HepG2 (cell line): Measurements from ENCODE around the gene TMCC1. TPM values are rescaled to one million over a fixed set of nuclear protein-coding genes. Genes with fewer than 3 reads are reported as not detected.

Experiments used
- ATAC-seq: fragments of 200-7000 bp; cut with Tn5 transposase; 3 replicates; pipeline ENCODE4 v1.9.1; 2020; ENCODE audit warnings: mild to moderate bottlenecking, moderate library complexity
- BruUV-seq: library from RNA; stranded (reverse); fragments of 400-500 nt; replicated peaks from 2 replicates; lab custom pipeline; 2021; lab: Mats Ljungman, UMichigan
- CTCF ChIA-PET: fragments of 300-600 bp; formaldehyde crosslinking; extraction: SDS; loops from one replicate; lab custom pipeline; 2021; ENCODE audit warnings: low total read pairs, inconsistent platforms, low intra/inter-chr PET ratio; lab: Yijun Ruan, JAX
- POLR2A ChIA-PET: fragments of 350-600 bp; sonication (Branson Sonifier 250); formaldehyde crosslinking; loops from one replicate; lab custom pipeline; 2020; ENCODE audit warnings: antibody characterized with exemption, inconsistent platforms; lab: Yijun Ruan, JAX
- DNase-seq: peaks from one replicate; pipeline ENCODE4 v3.0.0-alpha.2; 2015; ENCODE audit warnings: low spot score
- FAIRE-seq: peaks from 3 replicates; lab custom pipeline; 2011; peaks lifted over from hg19 to GRCh38; lab: Jason Lieb, UNC
- H2AFZ ChIP-seq: one replicate; pipeline ENCODE4 v1.6.1; 2011; ENCODE audit warnings: low read length, inconsistent platforms
- H3K27ac ChIP-seq: fragments of 300-600 bp; 3 replicates; pipeline ENCODE4 v1.8.0; 2011; ENCODE audit warnings: mixed run types, mild to moderate bottlenecking, mixed read lengths, low read length, inconsistent platforms; ENCODE audit not compliant: insufficient read depth; ENCODE audit errors: extremely low read length
- H3K27me3 ChIP-seq, 2 experiments: fragments of 200-600 bp in 1 of 2; 2 replicates in 1 of 2; 3 replicates in 1 of 2; pipeline versions ENCODE4 v1.6.0 to v1.8.0; 2011; ENCODE audit warnings: low read length in 2 of 2, mild to moderate bottlenecking in 2 of 2, moderate library complexity in 2 of 2, inconsistent platforms in 1 of 2; ENCODE audit not compliant: insufficient read depth in 2 of 2, control insufficient read depth in 1 of 2
- H3K36me3 ChIP-seq, 2 experiments: fragments of 200-600 bp in 1 of 2; replicated peaks in 1 of 2; 2 replicates in 1 of 2; 3 replicates in 1 of 2; pipeline versions ENCODE4 v1.5.1 to v1.8.0; 2011; ENCODE audit warnings: low read length in 2 of 2, inconsistent platforms in 1 of 2; ENCODE audit not compliant: insufficient read depth in 2 of 2, control insufficient read depth in 1 of 2
- H3K4me1 ChIP-seq: 2 replicates; pipeline ENCODE4 v1.5.1; 2012; ENCODE audit warnings: low read length, inconsistent platforms; ENCODE audit not compliant: insufficient read depth
- H3K4me2 ChIP-seq: 2 replicates; pipeline ENCODE4 v1.6.0; 2011; ENCODE audit warnings: low read depth, low read length, inconsistent platforms
- H3K4me3 ChIP-seq, 3 experiments: fragments of 200-600 bp in 1 of 3; sonication (generic), shearing (Covaris generic) in 1 of 3; replicated peaks in 1 of 3; 2 replicates each; pipeline ENCODE4 v1.5.1; 2011 to 2016; ENCODE audit warnings: low read length in 3 of 3, inconsistent platforms in 2 of 3, low read depth in 2 of 3, mild to moderate bottlenecking in 2 of 3, control low read depth in 1 of 3, mixed read lengths in 1 of 3; ENCODE audit not compliant: insufficient read depth in 1 of 3
- H3K79me2 ChIP-seq: one replicate; pipeline ENCODE4 v1.6.1; 2011; ENCODE audit warnings: low read length, inconsistent platforms; ENCODE audit not compliant: insufficient read depth
- H3K9ac ChIP-seq: 2 replicates; pipeline ENCODE4 v1.6.0; 2011; ENCODE audit warnings: mild to moderate bottlenecking, low read depth, low read length, inconsistent platforms; ENCODE audit not compliant: insufficient read depth
- H3K9me3 ChIP-seq: 2 replicates; pipeline ENCODE4 v1.5.1; 2012; ENCODE audit warnings: mild to moderate bottlenecking, low read length
- H4K20me1 ChIP-seq: 2 replicates; pipeline ENCODE4 v1.6.0; 2011; ENCODE audit warnings: inconsistent platforms, mild to moderate bottlenecking, low read length, moderate library complexity; ENCODE audit not compliant: insufficient read depth
- AHDC1 ChIP-seq: sonication (generic); formaldehyde crosslinking; IDR thresholded peaks from 2 replicates; pipeline ENCODE4 v1.5.1; 2020; ENCODE audit warnings: mild to moderate bottlenecking, missing genetic modification reagents, borderline replicate concordance
- ARNTL ChIP-seq: sonication (generic); formaldehyde crosslinking; IDR thresholded peaks from 2 replicates; pipeline ENCODE4 v1.4.0; 2020; ENCODE audit warnings: mild to moderate bottlenecking, missing genetic modification reagents
- BCL3 ChIP-seq: sonication (generic); formaldehyde crosslinking; IDR thresholded peaks from 2 replicates; pipeline ENCODE4 v1.5.1; 2020; ENCODE audit warnings: mild to moderate bottlenecking, missing genetic modification reagents, moderate library complexity
- CBX1 ChIP-seq: IDR thresholded peaks from one replicate; pipeline ENCODE4 v1.6.1; 2016; ENCODE audit warnings: antibody characterized with exemption, low read depth
- E2F5 ChIP-seq: sonication (generic); formaldehyde crosslinking; conservative IDR thresholded peaks from 2 replicates; pipeline ENCODE4 v1.4.0; 2020; ENCODE audit warnings: missing genetic modification reagents
- ETV6 ChIP-seq: sonication (generic); formaldehyde crosslinking; conservative IDR thresholded peaks from 2 replicates; pipeline ENCODE4 v1.4.0; 2020; ENCODE audit warnings: missing genetic modification reagents
- HES4 ChIP-seq: sonication (generic); formaldehyde crosslinking; IDR thresholded peaks from 2 replicates; pipeline ENCODE4 v1.9.0; 2021; ENCODE audit warnings: mild to moderate bottlenecking, missing genetic modification reagents, borderline replicate concordance
- MAX ChIP-seq: IDR thresholded peaks from 2 replicates; pipeline ENCODE4 v1.6.1; 2012; ENCODE audit warnings: inconsistent platforms
- SKI ChIP-seq: fragments of 450-650 bp; IDR thresholded peaks from one replicate; pipeline ENCODE4 v1.6.1; 2018; ENCODE audit warnings: mild to moderate bottlenecking; ENCODE audit not compliant: partially characterized antibody
- ZBTB14 ChIP-seq: sonication (generic); formaldehyde crosslinking; IDR thresholded peaks from 2 replicates; pipeline ENCODE4 v1.4.0; 2020; ENCODE audit warnings: missing genetic modification reagents
- ZMAT3 ChIP-seq: sonication (generic); formaldehyde crosslinking; conservative IDR thresholded peaks from 2 replicates; pipeline ENCODE4 v1.7.0; 2021; ENCODE audit warnings: missing genetic modification reagents
- ZNF17 ChIP-seq: sonication (generic); formaldehyde crosslinking; IDR thresholded peaks from 2 replicates; pipeline ENCODE4 v1.5.0; 2020; ENCODE audit warnings: mild to moderate bottlenecking, missing genetic modification reagents
- ZNF329 ChIP-seq: sonication (generic); formaldehyde crosslinking; IDR thresholded peaks from 2 replicates; pipeline ENCODE4 v1.9.0; 2021; ENCODE audit warnings: low read depth, mild to moderate bottlenecking, missing genetic modification reagents
- ZNF510 ChIP-seq: sonication (generic); formaldehyde crosslinking; IDR thresholded peaks from 2 replicates; pipeline ENCODE4 v1.4.0; 2020; ENCODE audit warnings: low read depth, mild to moderate bottlenecking, missing genetic modification reagents
- ZNF850 ChIP-seq: sonication (generic); formaldehyde crosslinking; conservative IDR thresholded peaks from 2 replicates; pipeline ENCODE4 v1.9.0; 2021; ENCODE audit warnings: mild to moderate bottlenecking, missing genetic modification reagents
- WGBS: methylation state at CpG from one replicate; pipeline ENCODE4 v1.1.6; 2017; ENCODE audit warnings: low lambda C conversion rate; 5-methylcytosine and 5-hydroxymethylcytosine counted together
- in situ Hi-C: cut with HindIII; loops from 2 replicates; pipeline ENCODE4 v1.10.0; 2017; ENCODE audit warnings: low pct_unique_long_range_greater_than_20kb; ENCODE audit not compliant: extremely low pct_ligation_motif_present
- intact Hi-C: fragments of 100-400 bp; cut with micrococcal nuclease; formaldehyde crosslinking; loops from one replicate; pipeline ENCODE4 v1.10.0; 2022; ENCODE audit not compliant: unreplicated experiment
- polyA plus RNA-seq, 8 experiments: library from polyadenylated mRNA; depleted of rRNA in 3 of 8; stranded (reverse) in 7 of 8; unstranded in 1 of 8; fragments of >200 nt; fragmentation: Illumina TruSeq in 4 of 8; extraction: Trizol in 4 of 8; gene quantifications; 2 replicates each; pipeline versions ENCODE4 v1.2.1 to v1.2.3, GENCODE V29; 2011 to 2016; ENCODE audit warnings: low read depth in 4 of 8, missing spikeins in 1 of 8, mixed read lengths in 1 of 8; ENCODE audit not compliant: insufficient read depth in 1 of 8
- total RNA-seq, 5 experiments: library from RNA; depleted of rRNA; stranded (reverse); fragments of >200 nt; fragmentation: Illumina TruSeq; extraction: Trizol; gene quantifications; 2 replicates each; pipeline ENCODE4 v1.2.3, GENCODE V29; 2016; ENCODE audit warnings: low read depth in 1 of 5

Gene TMCC1
- total and polyA plus RNA-seq, 2 of the 13 experiments (the other 11 are each of a cell fraction or from before 2014, with no cell fraction given) = 12.1 to 264 TPM

GRCh38 chr3:129701161-129701560 lies 192.3 kb downstream of the TMCC1 start (continued):
- TF ChIP-seq BCL3 (CRISPR knock-in tag) (no peak), ZNF329 (no peak)

GRCh38 chr3:129699612-129700011 lies 193.9 kb downstream of the TMCC1 start:
- 100% methylated on average over 1 of the region's 1 CpG for WGBS
- no peak overlapping the region for H3K9ac ChIP-seq
- H3K4me2 ChIP-seq = no peak overlapping the region
- H2AFZ ChIP-seq = no peak overlapping the region
- no peaks in the 10 kb centered on the region for H4K20me1 ChIP-seq
- no peak for ATAC-seq
- in situ Hi-C loops = no loop called here
- H3K4me1 ChIP-seq = peaks cover 8% of the 10 kb centered on the region
- ChIA-PET CTCF (no interaction called here), POLR2A (no interaction called here)
- intact Hi-C loops = no loop called here
- DNase-seq = no peak
- no peaks in the 10 kb centered on the region for H3K27me3 ChIP-seq
- no peak for FAIRE-seq
- no peak overlapping the region for H3K27ac ChIP-seq
- H3K4me3 ChIP-seq = no peak overlapping the region
- H3K36me3 ChIP-seq = peaks cover 0 to 3% of the 10 kb centered on the region in 2 experiments; a peak in 2 of 5 replicates
- peaks cover 11% of the 10 kb centered on the region for H3K9me3 ChIP-seq
- no TSS peak for BruUV-seq
- H3K79me2 ChIP-seq = no peaks in the 10 kb centered on the region
- TF ChIP-seq E2F5 (CRISPR knock-in tag) (no peak), MAX (no peak), HES4 (CRISPR knock-in tag) (no peak), SKI (no peak), ZBTB14 (no peak), ARNTL (CRISPR knock-in tag) (no peak), ZNF510 (no peak), ETV6 (CRISPR knock-in tag) (no peak), ZNF850 (no peak), ZNF17 (CRISPR knock-in tag) (no peak), ZMAT3 (CRISPR knock-in tag) (no peak), CBX1 (no peak), AHDC1 (CRISPR knock-in tag) (no peak)
